OCI-LY3 (cell line): ENCODE data around the gene AGAP1.

ENCODE experiments used
- H2AFZ ChIP-seq: fragments of 200-600, 300-600 bp; shearing (Covaris generic); 2 replicates; pipeline ENCODE4 v1.6.0; 2014; ENCODE audit warnings: antibody characterized with exemption, low read depth, low read length
- H3K27ac ChIP-seq: fragments of 200-600, 300-600 bp; sonication (generic); 2 replicates; pipeline ENCODE4 v1.5.1; 2014; ENCODE audit warnings: mild to moderate bottlenecking, low read length, moderate library complexity, mixed read lengths
- H3K27me3 ChIP-seq: fragments of 200-600, 300-600 bp; sonication (generic); 2 replicates; pipeline ENCODE4 v1.6.1; 2014; ENCODE audit warnings: low read depth, low read length, mixed read lengths
- H3K36me3 ChIP-seq: fragments of 200-600, 300-600 bp; sonication (generic); replicated peaks from 2 replicates; pipeline ENCODE3; 2014; ENCODE audit warnings: low read depth, low read length, mixed read lengths
- H3K4me1 ChIP-seq: fragments of 300-600, 200-600 bp; sonication (generic); 2 replicates; pipeline ENCODE4 v1.6.1; 2014; ENCODE audit warnings: low read length, mixed read lengths
- H3K4me2 ChIP-seq: fragments of 200-600, 300-600 bp; sonication (generic); 2 replicates; pipeline ENCODE4 v1.6.1; 2014; ENCODE audit warnings: low read length, mixed read lengths
- H3K4me3 ChIP-seq: fragments of 300-600, 200-600 bp; sonication (generic); 2 replicates; pipeline ENCODE4 v1.5.1; 2014; ENCODE audit warnings: antibody characterized with exemption, mild to moderate bottlenecking, low read length, moderate library complexity
- H3K79me2 ChIP-seq: fragments of 300-600, 200-600 bp; shearing (Covaris generic); 2 replicates; pipeline ENCODE4 v1.6.1; 2014; ENCODE audit warnings: mild to moderate bottlenecking, low read length, mixed read lengths
- H3K9ac ChIP-seq: fragments of 300-600, 200-600 bp; shearing (Covaris generic); 2 replicates; pipeline ENCODE4 v1.6.0; 2014; ENCODE audit warnings: mild to moderate bottlenecking, low read length, moderate library complexity
- H3K9me3 ChIP-seq: fragments of 200-600, 300-600 bp; shearing (Covaris generic); 2 replicates; pipeline ENCODE4 v1.6.1; 2014; ENCODE audit warnings: low read length, mixed read lengths; ENCODE audit not compliant: insufficient read depth
- H4K20me1 ChIP-seq: fragments of 200-600, 300-600 bp; sonication (generic); 2 replicates; pipeline ENCODE4 v1.6.1; 2016; ENCODE audit warnings: low read length, mixed read lengths; ENCODE audit not compliant: insufficient read depth
- EZH2phosphoT487 ChIP-seq: fragments of 200-600 bp; shearing (Covaris generic); IDR thresholded peaks from 2 replicates; pipeline ENCODE4 v1.6.1; 2018; ENCODE audit warnings: antibody characterized with exemption, mixed run types, low read depth
- TF ChIP-seq, protein P1 (sequence below): fragments of 200-600, 300-600 bp; sonication (generic); IDR thresholded peaks from 2 replicates; pipeline ENCODE4 v1.5.1; 2014; ENCODE audit warnings: antibody characterized with exemption, low read length, low read depth

Gene AGAP1

DNA sequence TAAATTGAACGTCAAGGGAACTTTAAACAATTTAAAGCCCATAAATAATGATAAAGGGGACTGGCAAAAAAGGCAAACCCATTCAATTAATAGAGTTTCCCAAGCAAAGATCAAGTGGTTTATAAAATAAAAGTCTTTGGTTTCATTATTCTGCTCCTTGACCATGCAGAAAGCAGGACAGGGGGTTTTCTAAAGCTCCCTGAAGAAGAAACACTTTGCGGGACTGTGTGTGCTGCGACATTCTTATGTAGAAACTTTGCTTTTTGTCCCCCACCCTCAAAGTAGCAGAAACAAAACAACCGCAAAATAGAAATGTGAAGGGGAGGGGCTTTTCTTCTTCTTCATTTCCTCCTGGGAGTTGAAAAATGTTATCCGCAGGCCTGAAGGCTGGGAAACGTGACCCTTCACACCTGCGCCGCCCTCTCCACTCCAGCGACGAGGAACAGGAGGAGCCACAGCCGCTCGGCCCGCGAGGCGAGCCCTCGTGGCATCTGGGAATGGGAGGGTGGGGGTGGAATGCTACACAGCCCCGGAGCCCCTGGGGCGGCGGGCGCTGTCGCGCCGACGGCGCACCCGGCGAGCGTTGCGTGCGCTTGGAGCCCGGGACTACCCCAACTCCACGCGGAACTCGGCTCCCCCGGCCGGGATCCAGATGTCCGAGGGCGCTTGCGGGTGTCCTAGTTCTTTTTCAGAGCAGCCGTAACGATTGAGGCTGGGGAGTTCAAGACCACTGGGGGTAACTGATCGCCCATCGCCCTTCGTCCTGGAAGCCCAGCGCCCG, 678.6 kb downstream of the AGAP1 start:
- Histone ChIP-seq H3K4me1 (no peaks in the 10 kb centered on the region), H4K20me1 (no peaks in the 10 kb centered on the region), H3K27ac (no peak overlapping the region), H3K36me3 (no peaks in the 10 kb centered on the region), H2AFZ (no peak overlapping the region), H3K79me2 (no peaks in the 10 kb centered on the region), H3K4me3 (no peak overlapping the region), H3K4me2 (no peak overlapping the region), H3K27me3 (no peaks in the 10 kb centered on the region), H3K9ac (no peak overlapping the region), H3K9me3 (no peaks in the 10 kb centered on the region)
- TF ChIP-seq, protein P1, sequence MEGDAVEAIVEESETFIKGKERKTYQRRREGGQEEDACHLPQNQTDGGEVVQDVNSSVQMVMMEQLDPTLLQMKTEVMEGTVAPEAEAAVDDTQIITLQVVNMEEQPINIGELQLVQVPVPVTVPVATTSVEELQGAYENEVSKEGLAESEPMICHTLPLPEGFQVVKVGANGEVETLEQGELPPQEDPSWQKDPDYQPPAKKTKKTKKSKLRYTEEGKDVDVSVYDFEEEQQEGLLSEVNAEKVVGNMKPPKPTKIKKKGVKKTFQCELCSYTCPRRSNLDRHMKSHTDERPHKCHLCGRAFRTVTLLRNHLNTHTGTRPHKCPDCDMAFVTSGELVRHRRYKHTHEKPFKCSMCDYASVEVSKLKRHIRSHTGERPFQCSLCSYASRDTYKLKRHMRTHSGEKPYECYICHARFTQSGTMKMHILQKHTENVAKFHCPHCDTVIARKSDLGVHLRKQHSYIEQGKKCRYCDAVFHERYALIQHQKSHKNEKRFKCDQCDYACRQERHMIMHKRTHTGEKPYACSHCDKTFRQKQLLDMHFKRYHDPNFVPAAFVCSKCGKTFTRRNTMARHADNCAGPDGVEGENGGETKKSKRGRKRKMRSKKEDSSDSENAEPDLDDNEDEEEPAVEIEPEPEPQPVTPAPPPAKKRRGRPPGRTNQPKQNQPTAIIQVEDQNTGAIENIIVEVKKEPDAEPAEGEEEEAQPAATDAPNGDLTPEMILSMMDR = no peak
- TF ChIP-seq EZH2phosphoT487 = no peak

DNA sequence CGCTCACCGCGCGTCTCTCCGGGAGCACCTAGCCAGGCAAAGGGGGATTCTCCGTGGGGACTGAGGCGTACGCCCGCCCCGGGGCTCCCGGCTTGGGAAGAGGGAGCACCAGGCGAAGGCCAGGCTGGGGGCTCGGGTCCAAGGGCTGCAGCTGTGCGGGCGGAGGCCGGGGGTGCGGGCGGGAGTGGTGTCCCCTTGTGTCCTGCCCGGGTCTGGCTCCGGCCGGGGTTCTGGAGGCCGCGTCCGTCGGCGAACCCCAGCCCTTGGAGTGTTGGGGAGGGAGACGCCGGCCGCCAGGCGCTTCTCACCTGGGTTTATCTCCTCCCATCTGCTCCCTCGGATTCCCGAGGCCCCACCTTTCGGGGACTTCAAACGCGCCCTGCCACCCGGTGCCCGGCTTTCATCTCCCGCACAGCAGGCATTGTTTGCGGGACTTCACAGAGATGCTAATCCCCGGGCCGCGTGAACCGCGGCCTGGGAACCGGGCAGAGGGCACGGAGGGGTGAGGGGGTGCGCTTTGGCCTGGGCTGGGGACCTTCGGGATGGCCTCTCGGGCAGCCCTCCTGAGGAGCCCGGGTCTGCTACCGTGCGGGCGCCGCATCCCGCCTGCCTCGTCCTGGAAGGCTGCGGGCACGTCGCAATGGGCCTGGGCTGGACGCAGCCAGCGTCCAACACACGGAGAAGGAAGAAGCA, 679.3 kb downstream of the AGAP1 start:
- no peak overlapping the region for H3K4me3 ChIP-seq
- TF ChIP-seq, protein P1 = no peak
- no peak for TF ChIP-seq EZH2phosphoT487
- H3K27ac ChIP-seq = no peak overlapping the region
- no peak overlapping the region for H2AFZ ChIP-seq
- no peaks in the 10 kb centered on the region for H3K36me3 ChIP-seq
- H3K27me3 ChIP-seq = no peaks in the 10 kb centered on the region
- no peaks in the 10 kb centered on the region for H4K20me1 ChIP-seq
- H3K79me2 ChIP-seq = no peaks in the 10 kb centered on the region
- H3K4me1 ChIP-seq = no peaks in the 10 kb centered on the region
- no peaks in the 10 kb centered on the region for H3K9me3 ChIP-seq
- H3K4me2 ChIP-seq = no peak overlapping the region
- H3K9ac ChIP-seq = no peak overlapping the region

DNA sequence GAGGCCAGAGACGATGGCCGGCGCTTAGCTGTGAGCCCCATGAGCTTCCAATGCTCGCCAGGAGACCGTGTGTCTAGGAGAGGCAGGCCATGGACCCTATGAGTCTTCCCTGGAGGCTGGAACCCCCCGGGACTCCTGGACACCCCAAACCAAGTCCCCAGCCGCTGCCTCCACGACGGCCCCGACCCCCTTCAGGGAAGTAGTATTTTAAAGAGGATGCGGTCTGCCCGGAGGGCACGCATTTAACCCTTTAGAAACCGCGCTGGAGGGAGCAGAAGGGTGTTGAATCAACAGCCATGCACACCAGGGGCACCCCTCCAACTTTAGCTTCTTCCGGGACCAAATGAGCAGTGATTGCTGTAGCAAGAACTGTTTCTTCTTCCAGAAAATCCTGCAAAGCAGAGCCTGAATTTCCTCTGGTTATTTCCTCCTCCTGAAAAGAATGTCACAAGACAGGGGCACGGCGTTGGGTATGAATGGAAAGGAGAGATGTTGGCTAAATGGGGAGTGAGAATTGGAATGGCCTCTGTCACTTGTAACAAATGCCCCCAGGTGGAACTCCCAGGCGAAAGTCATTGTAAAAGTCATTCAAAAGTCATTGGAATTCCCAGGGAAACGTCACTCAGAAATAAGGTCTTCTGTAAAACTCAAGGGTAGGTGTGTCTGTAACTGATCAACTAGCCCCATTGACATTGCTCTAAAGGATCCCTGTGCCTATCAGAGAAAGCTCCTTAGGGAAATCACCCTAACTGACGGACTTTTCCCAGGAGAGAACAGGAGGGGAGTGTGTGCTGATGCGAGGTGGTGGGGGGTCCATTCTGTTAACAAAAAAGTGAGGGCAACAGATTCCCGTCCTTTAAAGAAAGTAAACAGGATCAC, 680.1 kb downstream of the AGAP1 start:
- Histone ChIP-seq H3K9me3 (no peaks in the 10 kb centered on the region), H3K4me2 (no peak overlapping the region), H3K27ac (no peak overlapping the region), H3K9ac (no peak overlapping the region), H3K4me1 (no peaks in the 10 kb centered on the region), H3K36me3 (no peaks in the 10 kb centered on the region), H2AFZ (no peak overlapping the region), H3K79me2 (no peaks in the 10 kb centered on the region), H4K20me1 (no peaks in the 10 kb centered on the region), H3K4me3 (no peak overlapping the region), H3K27me3 (no peaks in the 10 kb centered on the region)
- TF ChIP-seq, protein P1 = no peak
- no peak for TF ChIP-seq EZH2phosphoT487
